GM12878 (cell line): ENCODE data around the gene TSHR. TPM values are rescaled to one million over a fixed set of nuclear protein-coding genes. Genes with fewer than 3 reads are reported as not detected.

Source experiments
- ATAC-seq: fragments of 200-7000 bp; cut with Tn5 transposase; 3 replicates; pipeline ENCODE4 v1.9.1; 2020; ENCODE audit warnings: mild to moderate bottlenecking, moderate library complexity
- BruUV-seq: library from RNA; stranded (reverse); fragments of 400-500 nt; replicated peaks from 2 replicates; lab custom pipeline; 2021; lab: Mats Ljungman, UMichigan
- CTCF ChIA-PET: fragments of 300-600 bp; sonication (Branson Sonifier 250); formaldehyde crosslinking; extraction: SDS; loops from one replicate; lab custom pipeline; 2021; ENCODE audit warnings: inconsistent platforms; lab: Yijun Ruan, JAX
- POLR2A ChIA-PET: fragments of 350-600 bp; formaldehyde crosslinking; extraction: SDS; loops from one replicate; lab custom pipeline; 2021; ENCODE audit warnings: inconsistent platforms; lab: Charles Lee
- RAD21 ChIA-PET: fragments of 300-600 bp; sonication (Branson Sonifier 250); formaldehyde crosslinking; loops from one replicate; lab custom pipeline; 2023; ENCODE audit warnings: antibody characterized with exemption; ENCODE audit not compliant: unreplicated experiment; lab: Charles Lee
- SMC1A ChIA-PET: fragments of 300-600 bp; sonication (Branson Sonifier 250); formaldehyde crosslinking; loops from one replicate; lab custom pipeline; 2023; ENCODE audit not compliant: unreplicated experiment, uncharacterized antibody; lab: Charles Lee
- DNase-seq: peaks from one replicate; pipeline ENCODE4 v3.0.0-alpha.2; 2011; ENCODE audit warnings: low read depth, low spot score
- FAIRE-seq: peaks from 3 replicates; lab custom pipeline; 2011; peaks lifted over from hg19 to GRCh38; lab: Jason Lieb, UNC
- H2AFZ ChIP-seq: 2 replicates; pipeline ENCODE4 v1.6.0; 2011; ENCODE audit warnings: low read depth, low read length, control low read depth; ENCODE audit not compliant: control insufficient read depth
- H3K27ac ChIP-seq: 2 replicates; pipeline ENCODE4 v1.5.1; 2011; ENCODE audit warnings: control low read depth; ENCODE audit not compliant: control insufficient read depth, insufficient read depth
- H3K27me3 ChIP-seq, 2 experiments: replicated peaks in 1 of 2; 2 replicates each; pipeline versions ENCODE4 v1.6.0 to v1.6.1; 2011; ENCODE audit warnings: low read length in 1 of 2; ENCODE audit not compliant: control insufficient read depth in 2 of 2, insufficient read depth in 2 of 2
- H3K36me3 ChIP-seq, 2 experiments: 2 replicates each; pipeline ENCODE4 v1.5.1; 2011; ENCODE audit warnings: low read length in 1 of 2; ENCODE audit not compliant: control insufficient read depth in 2 of 2, insufficient read depth in 2 of 2
- H3K4me1 ChIP-seq: 2 replicates; pipeline ENCODE4 v1.6.1; 2011; ENCODE audit warnings: mild to moderate bottlenecking, low read length, moderate library complexity, mixed read lengths; ENCODE audit not compliant: control insufficient read depth, insufficient read depth
- H3K4me2 ChIP-seq: 2 replicates; pipeline ENCODE4 v1.6.0; 2011; ENCODE audit warnings: control low read depth; ENCODE audit not compliant: control insufficient read depth, insufficient read depth
- H3K4me3 ChIP-seq: fragments of 200-600 bp; sonication (generic); 2 replicates; pipeline ENCODE4 v1.5.1; 2016
- H3K79me2 ChIP-seq: 2 replicates; pipeline ENCODE4 v1.6.0; 2011; ENCODE audit warnings: low read length; ENCODE audit not compliant: control insufficient read depth, insufficient read depth
- H3K9ac ChIP-seq: 2 replicates; pipeline ENCODE4 v1.8.0; 2011; ENCODE audit warnings: low read length, control low read depth, mixed read lengths; ENCODE audit not compliant: control insufficient read depth, insufficient read depth
- H3K9me3 ChIP-seq: replicated peaks from 3 replicates; pipeline ENCODE4 v1.5.1; 2011; ENCODE audit warnings: mild to moderate bottlenecking, low read length; ENCODE audit not compliant: control insufficient read depth, insufficient read depth
- H4K20me1 ChIP-seq: 2 replicates; pipeline ENCODE4 v1.6.0; 2011; ENCODE audit not compliant: control insufficient read depth, insufficient read depth
- MYC ChIP-seq: IDR thresholded peaks from 2 replicates; pipeline ENCODE4 v1.6.1; 2011; ENCODE audit warnings: mild to moderate bottlenecking, low read length, moderate library complexity, inconsistent platforms; ENCODE audit not compliant: insufficient read depth, insufficient replicate concordance, insufficient read length, severe bottlenecking
- NFYB ChIP-seq: IDR thresholded peaks from 2 replicates; pipeline ENCODE4 v1.6.1; 2011; ENCODE audit warnings: low read depth, mild to moderate bottlenecking, low read length, improper control_type of control experiment, moderate library complexity; ENCODE audit not compliant: insufficient read depth
- SP1 ChIP-seq: IDR thresholded peaks from one replicate; pipeline ENCODE4 v1.6.1; 2011; ENCODE audit warnings: low read depth, low read length
- STAT3 ChIP-seq: IDR thresholded peaks from 2 replicates; pipeline ENCODE4 v1.6.1; 2011; ENCODE audit warnings: low read depth, low read length, improper control_type of control experiment
- TBL1XR1 ChIP-seq: IDR thresholded peaks from 2 replicates; pipeline ENCODE4 v1.6.1; 2012; ENCODE audit warnings: low read depth, low read length, improper control_type of control experiment
- WGBS: methylation state at CpG from one replicate; pipeline ENCODE4 v1.1.6; 2016; ENCODE audit warnings: low lambda C conversion rate; ENCODE audit not compliant: insufficient replicate concordance, insufficient coverage; ENCODE audit errors: missing lambda C conversion rate; 5-methylcytosine and 5-hydroxymethylcytosine counted together
- in situ Hi-C: fragments of 300-500 bp; cut with MboI; formaldehyde crosslinking; loops from 9 replicates; pipeline ENCODE4 v1.14.3; 2018; ENCODE audit warnings: mixed read lengths
- intact Hi-C: fragments of 100-400 bp; cut with micrococcal nuclease; formaldehyde crosslinking; loops from one replicate; pipeline ENCODE4 v1.14.2; 2022; ENCODE audit not compliant: unreplicated experiment
- polyA plus RNA-seq, 11 experiments: library from polyadenylated mRNA; depleted of rRNA in 4 of 11; unstranded in 6 of 11; stranded (reverse) in 5 of 11; fragments of >200 nt; fragmentation: Nextera tagmentation in 4 of 11; fragmentation: Illumina TruSeq in 1 of 11; extraction: Ambion mirVana in 4 of 11; extraction: Trizol in 1 of 11; gene quantifications; 1 replicate in 1 of 11; 2 replicates in 10 of 11; pipeline versions ENCODE4 v1.2.1 to v1.2.3, GENCODE V29; 2011 to 2016; ENCODE audit warnings: inconsistent platforms in 2 of 11, missing spikeins in 2 of 11, low read depth in 1 of 11
- total RNA-seq, 4 experiments: library from RNA; depleted of rRNA in 3 of 4; stranded (reverse); fragments of >200 nt in 3 of 4; fragmentation: Illumina TruSeq in 1 of 4; extraction: Trizol in 1 of 4; gene quantifications; 2 replicates each; pipeline versions ENCODE4 v1.2.1 to v1.2.3, GENCODE V29; 2013 to 2021
- TF ChIP-seq, protein P1 (sequence below): fragments of 150-350 bp; IDR thresholded peaks from 2 replicates; pipeline ENCODE4 v1.6.1; 2016; ENCODE audit warnings: low read depth, low read length
- TF ChIP-seq, protein P2 (sequence below): fragments of 450-650 bp; IDR thresholded peaks from 2 replicates; pipeline ENCODE4 v1.6.1; 2018; ENCODE audit warnings: borderline replicate concordance, mild to moderate bottlenecking; ENCODE audit not compliant: partially characterized antibody
- TF ChIP-seq, protein P3 (sequence below): fragments of 450-650 bp; IDR thresholded peaks from 2 replicates; pipeline ENCODE4 v1.6.1; 2016; ENCODE audit warnings: mild to moderate bottlenecking
- TF ChIP-seq, protein P4 (sequence below): fragments of 450-650 bp; IDR thresholded peaks from 2 replicates; pipeline ENCODE4 v1.6.1; 2016; ENCODE audit warnings: mild to moderate bottlenecking, moderate library complexity, borderline replicate concordance
- TF ChIP-seq, protein P5 (sequence below): IDR thresholded peaks from 2 replicates; pipeline ENCODE4 v1.6.1; 2011; ENCODE audit warnings: borderline replicate concordance, low read depth, mild to moderate bottlenecking, moderate library complexity, mixed read lengths, low read length; ENCODE audit not compliant: insufficient read depth; ENCODE audit errors: extremely low read length

Gene TSHR
- total and polyA plus RNA-seq, 10 of the 15 experiments (the other 5 are each of a cell fraction or from before 2014, with no cell fraction given): 0.06 to 0.31 TPM; not detected in 8

DNA sequence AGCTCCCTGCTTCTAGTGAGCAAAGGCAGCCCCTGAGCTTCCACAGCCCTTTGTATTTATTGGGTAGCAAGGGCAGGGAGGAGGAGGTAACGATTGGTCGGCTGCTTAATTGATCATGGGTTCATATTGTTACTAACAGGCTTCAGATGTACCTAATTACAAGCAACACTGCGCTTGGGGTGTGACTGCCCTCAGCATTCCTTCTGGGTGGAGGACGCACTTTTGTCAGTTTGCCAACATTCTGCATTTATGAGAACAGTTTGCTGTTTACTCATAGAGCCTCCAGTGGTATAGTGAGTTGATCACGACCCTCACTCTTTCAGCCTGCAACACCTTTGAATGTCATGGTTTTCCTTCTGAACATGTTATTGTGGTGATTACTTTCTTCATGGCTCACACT is 9.6 kb downstream of the TSHR start:
- WGBS: 75% methylated on average over 5 of the region's 5 CpGs
- Histone ChIP-seq H3K9me3 (no peaks in the 10 kb centered on the region; the same call in 2 of the 3 replicates), H3K79me2 (no peaks in the 10 kb centered on the region), H3K4me3 (no peak overlapping the region), H3K4me1 (peaks cover 4% of the 10 kb centered on the region), H2AFZ (no peak overlapping the region), H3K27me3 (peaks cover 0 to 1% of the 10 kb centered on the region in 2 experiments; a peak in 2 of 4 replicates), H3K36me3 (no peaks in the 10 kb centered on the region), H3K9ac (no peak overlapping the region), H4K20me1 (no peaks in the 10 kb centered on the region), H3K4me2 (no peak overlapping the region), H3K27ac (no peak overlapping the region)
- no TSS peak for BruUV-seq
- ATAC-seq: no peak
- intact Hi-C loops (no loop called here), in situ Hi-C loops (no loop called here)
- ChIA-PET POLR2A (no interaction called here), RAD21 (no interaction called here), SMC1A (no interaction called here), CTCF (interaction anchor here (15.5 kb wide), 1 partner anchor 22 kb away, joined by 132 read pairs; no protein-coding TSS in a partner anchor)
- no peak for FAIRE-seq
- no peak for DNase-seq
- TF ChIP-seq, protein P1, sequence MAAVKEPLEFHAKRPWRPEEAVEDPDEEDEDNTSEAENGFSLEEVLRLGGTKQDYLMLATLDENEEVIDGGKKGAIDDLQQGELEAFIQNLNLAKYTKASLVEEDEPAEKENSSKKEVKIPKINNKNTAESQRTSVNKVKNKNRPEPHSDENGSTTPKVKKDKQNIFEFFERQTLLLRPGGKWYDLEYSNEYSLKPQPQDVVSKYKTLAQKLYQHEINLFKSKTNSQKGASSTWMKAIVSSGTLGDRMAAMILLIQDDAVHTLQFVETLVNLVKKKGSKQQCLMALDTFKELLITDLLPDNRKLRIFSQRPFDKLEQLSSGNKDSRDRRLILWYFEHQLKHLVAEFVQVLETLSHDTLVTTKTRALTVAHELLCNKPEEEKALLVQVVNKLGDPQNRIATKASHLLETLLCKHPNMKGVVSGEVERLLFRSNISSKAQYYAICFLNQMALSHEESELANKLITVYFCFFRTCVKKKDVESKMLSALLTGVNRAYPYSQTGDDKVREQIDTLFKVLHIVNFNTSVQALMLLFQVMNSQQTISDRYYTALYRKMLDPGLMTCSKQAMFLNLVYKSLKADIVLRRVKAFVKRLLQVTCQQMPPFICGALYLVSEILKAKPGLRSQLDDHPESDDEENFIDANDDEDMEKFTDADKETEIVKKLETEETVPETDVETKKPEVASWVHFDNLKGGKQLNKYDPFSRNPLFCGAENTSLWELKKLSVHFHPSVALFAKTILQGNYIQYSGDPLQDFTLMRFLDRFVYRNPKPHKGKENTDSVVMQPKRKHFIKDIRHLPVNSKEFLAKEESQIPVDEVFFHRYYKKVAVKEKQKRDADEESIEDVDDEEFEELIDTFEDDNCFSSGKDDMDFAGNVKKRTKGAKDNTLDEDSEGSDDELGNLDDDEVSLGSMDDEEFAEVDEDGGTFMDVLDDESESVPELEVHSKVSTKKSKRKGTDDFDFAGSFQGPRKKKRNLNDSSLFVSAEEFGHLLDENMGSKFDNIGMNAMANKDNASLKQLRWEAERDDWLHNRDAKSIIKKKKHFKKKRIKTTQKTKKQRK: no peak
- TF ChIP-seq STAT3: no peak
- TF ChIP-seq, protein P2, sequence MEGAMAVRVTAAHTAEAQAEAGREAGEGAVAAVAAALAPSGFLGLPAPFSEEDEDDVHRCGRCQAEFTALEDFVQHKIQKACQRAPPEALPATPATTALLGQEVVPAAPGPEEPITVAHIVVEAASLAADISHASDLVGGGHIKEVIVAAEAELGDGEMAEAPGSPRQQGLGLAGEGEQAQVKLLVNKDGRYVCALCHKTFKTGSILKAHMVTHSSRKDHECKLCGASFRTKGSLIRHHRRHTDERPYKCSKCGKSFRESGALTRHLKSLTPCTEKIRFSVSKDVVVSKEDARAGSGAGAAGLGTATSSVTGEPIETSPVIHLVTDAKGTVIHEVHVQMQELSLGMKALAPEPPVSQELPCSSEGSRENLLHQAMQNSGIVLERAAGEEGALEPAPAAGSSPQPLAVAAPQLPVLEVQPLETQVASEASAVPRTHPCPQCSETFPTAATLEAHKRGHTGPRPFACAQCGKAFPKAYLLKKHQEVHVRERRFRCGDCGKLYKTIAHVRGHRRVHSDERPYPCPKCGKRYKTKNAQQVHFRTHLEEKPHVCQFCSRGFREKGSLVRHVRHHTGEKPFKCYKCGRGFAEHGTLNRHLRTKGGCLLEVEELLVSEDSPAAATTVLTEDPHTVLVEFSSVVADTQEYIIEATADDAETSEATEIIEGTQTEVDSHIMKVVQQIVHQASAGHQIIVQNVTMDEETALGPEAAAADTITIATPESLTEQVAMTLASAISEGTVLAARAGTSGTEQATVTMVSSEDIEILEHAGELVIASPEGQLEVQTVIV: no peak
- no peak for TF ChIP-seq NFYB
- no peak for TF ChIP-seq SP1
- TF ChIP-seq, protein P3, sequence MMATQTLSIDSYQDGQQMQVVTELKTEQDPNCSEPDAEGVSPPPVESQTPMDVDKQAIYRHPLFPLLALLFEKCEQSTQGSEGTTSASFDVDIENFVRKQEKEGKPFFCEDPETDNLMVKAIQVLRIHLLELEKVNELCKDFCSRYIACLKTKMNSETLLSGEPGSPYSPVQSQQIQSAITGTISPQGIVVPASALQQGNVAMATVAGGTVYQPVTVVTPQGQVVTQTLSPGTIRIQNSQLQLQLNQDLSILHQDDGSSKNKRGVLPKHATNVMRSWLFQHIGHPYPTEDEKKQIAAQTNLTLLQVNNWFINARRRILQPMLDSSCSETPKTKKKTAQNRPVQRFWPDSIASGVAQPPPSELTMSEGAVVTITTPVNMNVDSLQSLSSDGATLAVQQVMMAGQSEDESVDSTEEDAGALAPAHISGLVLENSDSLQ: no peak
- no peak for TF ChIP-seq TBL1XR1
- TF ChIP-seq, protein P4, sequence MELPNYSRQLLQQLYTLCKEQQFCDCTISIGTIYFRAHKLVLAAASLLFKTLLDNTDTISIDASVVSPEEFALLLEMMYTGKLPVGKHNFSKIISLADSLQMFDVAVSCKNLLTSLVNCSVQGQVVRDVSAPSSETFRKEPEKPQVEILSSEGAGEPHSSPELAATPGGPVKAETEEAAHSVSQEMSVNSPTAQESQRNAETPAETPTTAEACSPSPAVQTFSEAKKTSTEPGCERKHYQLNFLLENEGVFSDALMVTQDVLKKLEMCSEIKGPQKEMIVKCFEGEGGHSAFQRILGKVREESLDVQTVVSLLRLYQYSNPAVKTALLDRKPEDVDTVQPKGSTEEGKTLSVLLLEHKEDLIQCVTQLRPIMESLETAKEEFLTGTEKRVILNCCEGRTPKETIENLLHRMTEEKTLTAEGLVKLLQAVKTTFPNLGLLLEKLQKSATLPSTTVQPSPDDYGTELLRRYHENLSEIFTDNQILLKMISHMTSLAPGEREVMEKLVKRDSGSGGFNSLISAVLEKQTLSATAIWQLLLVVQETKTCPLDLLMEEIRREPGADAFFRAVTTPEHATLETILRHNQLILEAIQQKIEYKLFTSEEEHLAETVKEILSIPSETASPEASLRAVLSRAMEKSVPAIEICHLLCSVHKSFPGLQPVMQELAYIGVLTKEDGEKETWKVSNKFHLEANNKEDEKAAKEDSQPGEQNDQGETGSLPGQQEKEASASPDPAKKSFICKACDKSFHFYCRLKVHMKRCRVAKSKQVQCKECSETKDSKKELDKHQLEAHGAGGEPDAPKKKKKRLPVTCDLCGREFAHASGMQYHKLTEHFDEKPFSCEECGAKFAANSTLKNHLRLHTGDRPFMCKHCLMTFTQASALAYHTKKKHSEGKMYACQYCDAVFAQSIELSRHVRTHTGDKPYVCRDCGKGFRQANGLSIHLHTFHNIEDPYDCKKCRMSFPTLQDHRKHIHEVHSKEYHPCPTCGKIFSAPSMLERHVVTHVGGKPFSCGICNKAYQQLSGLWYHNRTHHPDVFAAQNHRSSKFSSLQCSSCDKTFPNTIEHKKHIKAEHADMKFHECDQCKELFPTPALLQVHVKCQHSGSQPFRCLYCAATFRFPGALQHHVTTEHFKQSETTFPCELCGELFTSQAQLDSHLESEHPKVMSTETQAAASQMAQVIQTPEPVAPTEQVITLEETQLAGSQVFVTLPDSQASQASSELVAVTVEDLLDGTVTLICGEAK: no peak
- TF ChIP-seq, protein P5, sequence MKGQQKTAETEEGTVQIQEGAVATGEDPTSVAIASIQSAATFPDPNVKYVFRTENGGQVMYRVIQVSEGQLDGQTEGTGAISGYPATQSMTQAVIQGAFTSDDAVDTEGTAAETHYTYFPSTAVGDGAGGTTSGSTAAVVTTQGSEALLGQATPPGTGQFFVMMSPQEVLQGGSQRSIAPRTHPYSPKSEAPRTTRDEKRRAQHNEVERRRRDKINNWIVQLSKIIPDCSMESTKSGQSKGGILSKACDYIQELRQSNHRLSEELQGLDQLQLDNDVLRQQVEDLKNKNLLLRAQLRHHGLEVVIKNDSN: no peak
- TF ChIP-seq MYC: no peak
